Mucosa of stomach (tissue), 1 donor: ENCODE results near the gene APOL5.

Experiments
- H3K27me3 ChIP-seq: one replicate; pipeline ENCODE4 v1.7.0; 2013; ENCODE audit warnings: mild to moderate bottlenecking, low read length; ENCODE audit not compliant: control insufficient read depth, insufficient read depth
- H3K36me3 ChIP-seq: one replicate; pipeline ENCODE4 v1.7.0; 2013; ENCODE audit warnings: low read length; ENCODE audit not compliant: control insufficient read depth, insufficient read depth
- H3K4me1 ChIP-seq: one replicate; pipeline ENCODE4 v1.7.0; 2013; ENCODE audit warnings: mild to moderate bottlenecking, low read length; ENCODE audit not compliant: control insufficient read depth, insufficient read depth
- H3K4me3 ChIP-seq: one replicate; pipeline ENCODE4 v1.7.0; 2013; ENCODE audit warnings: low read length
- H3K9ac ChIP-seq: one replicate; pipeline ENCODE4 v1.7.0; 2013; ENCODE audit warnings: mild to moderate bottlenecking, low read length, moderate library complexity
- H3K9me3 ChIP-seq: one replicate; pipeline ENCODE4 v1.7.0; 2013; ENCODE audit warnings: mild to moderate bottlenecking, low read length, moderate library complexity; ENCODE audit not compliant: control insufficient read depth
- donor health status: Pancreatic carcinoma.

APOL5 gene

DNA sequence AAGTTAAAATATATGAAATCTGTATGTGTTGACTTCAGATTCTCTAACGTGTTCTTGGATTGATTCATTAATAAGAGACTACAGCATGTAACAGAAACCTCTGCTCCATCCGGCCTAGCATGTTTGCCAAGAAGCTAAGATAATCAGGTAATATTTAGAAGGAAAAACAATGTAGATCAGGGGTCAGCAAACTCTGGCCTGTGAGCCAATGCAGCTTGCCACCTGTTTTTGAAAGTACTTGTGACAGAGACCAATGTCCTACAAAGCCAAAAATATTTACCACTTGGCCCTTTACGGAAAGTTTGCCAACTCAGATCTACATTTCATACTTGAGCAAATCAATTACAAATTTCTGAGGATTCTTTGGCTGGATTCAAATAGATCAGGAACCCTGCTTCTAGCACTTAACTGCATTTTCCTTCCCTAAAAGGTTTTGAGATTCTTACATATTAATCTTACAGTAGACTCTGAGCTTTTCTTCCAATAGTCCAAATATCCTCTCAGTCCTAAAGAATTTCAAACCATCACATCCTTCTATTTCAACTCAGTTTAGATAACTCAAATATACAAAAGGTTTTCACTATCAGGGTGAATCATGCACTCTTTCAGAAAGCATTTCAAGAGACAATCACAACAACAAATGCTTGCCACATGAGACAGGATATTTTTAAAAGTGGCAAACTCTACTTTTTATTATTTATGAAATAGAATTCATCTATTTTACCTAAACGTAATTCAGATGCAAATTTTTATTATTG is 29.5 kb downstream of the APOL5 start:
- H3K4me1 ChIP-seq: peaks cover 3% of the 10 kb centered on the region
- no peaks in the 10 kb centered on the region for H3K9me3 ChIP-seq
- H3K36me3 ChIP-seq: peaks cover 4% of the 10 kb centered on the region
- no peaks in the 10 kb centered on the region for H3K27me3 ChIP-seq
- no peak overlapping the region for H3K4me3 ChIP-seq
- no peak overlapping the region for H3K9ac ChIP-seq

DNA sequence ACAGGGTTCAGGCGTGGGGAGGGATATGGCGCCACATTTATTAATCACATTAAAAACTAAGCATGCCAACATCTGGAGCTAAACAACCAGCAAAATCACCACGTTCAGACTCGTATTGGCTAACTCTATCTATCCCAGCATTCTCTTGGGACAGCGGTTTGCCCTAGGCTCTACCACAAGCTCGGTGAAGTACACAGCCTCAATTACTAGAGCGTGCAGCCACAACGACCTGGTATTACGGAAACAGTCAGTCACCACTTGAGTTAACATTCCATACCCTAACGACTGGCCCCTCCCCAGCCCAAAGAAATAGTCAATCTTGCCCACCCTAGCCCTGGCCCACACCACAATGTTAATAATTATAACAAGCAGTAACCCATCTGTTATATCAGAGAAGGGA is 32.1 kb downstream of the APOL5 start:
- Histone ChIP-seq H3K4me3 (no peak overlapping the region), H3K9me3 (no peaks in the 10 kb centered on the region), H3K9ac (no peak overlapping the region), H3K27me3 (no peaks in the 10 kb centered on the region), H3K4me1 (peaks cover 3% of the 10 kb centered on the region), H3K36me3 (peaks cover 4% of the 10 kb centered on the region)

DNA sequence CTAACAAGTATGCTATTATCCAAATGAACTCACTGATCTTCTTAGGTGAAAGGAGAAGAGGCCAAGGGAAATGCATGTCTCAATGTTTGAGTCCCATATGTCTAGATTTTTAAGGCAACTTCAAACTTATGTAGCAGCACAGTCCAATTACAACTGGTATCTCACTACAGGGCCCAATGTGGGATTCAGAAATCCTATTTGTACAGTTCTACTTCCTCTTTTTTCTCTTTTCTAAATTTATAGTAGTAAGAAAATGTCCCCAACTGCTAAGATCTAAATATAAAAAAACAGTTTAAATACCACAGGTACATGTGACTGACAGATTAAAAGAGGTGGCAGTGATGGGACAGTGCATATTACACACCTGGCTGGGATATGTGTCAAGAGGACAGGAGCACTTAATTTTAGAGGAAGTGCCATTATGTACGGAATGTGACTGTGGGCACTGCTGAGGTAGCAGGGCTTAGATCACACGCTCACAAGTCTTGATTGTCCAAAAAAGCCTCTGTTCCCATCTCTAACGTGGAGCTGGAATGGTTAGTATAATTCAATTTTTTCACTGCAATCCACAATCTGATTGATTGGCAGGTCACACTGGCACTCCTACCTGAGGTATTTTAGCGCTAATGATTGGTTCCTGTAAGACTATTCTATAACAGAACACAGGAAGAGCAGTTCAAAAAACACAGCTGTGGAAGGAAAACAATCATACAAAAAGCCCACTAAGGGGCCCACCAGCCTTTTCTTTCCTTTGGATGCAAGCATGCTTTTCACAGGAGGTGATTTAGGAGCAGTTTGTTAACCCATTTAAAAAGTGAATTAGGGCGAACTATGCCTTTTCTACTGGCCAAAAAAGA is 34.6 kb downstream of the APOL5 start:
- Histone ChIP-seq H3K9me3 (no peaks in the 10 kb centered on the region), H3K36me3 (no peaks in the 10 kb centered on the region), H3K27me3 (no peaks in the 10 kb centered on the region), H3K4me1 (peaks cover 3% of the 10 kb centered on the region), H3K9ac (no peak overlapping the region), H3K4me3 (no peak overlapping the region)

DNA sequence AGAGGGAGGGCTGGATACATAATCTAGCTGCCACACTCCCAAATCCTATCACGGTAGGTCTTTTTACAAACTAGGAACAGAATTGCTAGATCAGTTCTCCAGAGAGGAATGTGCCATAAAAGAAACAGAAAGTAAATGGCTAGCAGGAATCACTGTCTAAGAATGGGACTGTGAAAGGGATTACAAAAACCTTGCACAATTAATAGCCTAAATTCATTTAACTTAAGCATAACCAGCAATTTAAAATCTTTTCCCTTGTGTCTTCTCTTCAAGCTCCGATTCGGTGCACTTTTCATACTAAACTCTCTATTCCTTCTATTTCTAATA is 35.2 kb downstream of the APOL5 start:
- H3K4me3 ChIP-seq: no peak overlapping the region
- H3K9ac ChIP-seq: no peak overlapping the region
- no peaks in the 10 kb centered on the region for H3K4me1 ChIP-seq
- H3K36me3 ChIP-seq: no peaks in the 10 kb centered on the region
- H3K9me3 ChIP-seq: no peaks in the 10 kb centered on the region
- no peaks in the 10 kb centered on the region for H3K27me3 ChIP-seq

DNA sequence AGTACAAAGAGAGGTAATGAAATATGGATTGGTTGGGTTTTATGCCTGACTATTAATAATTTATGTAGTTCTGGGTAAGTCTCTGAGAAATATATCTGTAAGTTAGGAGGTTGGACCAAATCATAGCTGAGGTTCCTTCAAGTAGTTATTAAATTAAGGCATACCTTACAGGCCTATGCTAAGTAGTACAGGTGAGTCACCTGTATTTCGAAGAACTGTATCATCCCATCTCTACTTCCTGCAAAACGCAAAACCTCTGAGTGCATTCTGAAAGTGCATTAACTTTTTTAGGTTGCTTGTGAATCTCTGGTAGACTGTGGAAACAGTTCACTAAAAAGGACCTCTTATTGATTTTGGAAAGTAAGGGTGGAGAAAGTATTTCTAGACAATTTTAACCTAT is 37.1 kb downstream of the APOL5 start:
- Histone ChIP-seq H3K27me3 (no peaks in the 10 kb centered on the region), H3K9ac (no peak overlapping the region), H3K9me3 (no peaks in the 10 kb centered on the region), H3K36me3 (no peaks in the 10 kb centered on the region), H3K4me3 (no peak overlapping the region), H3K4me1 (no peaks in the 10 kb centered on the region)

DNA sequence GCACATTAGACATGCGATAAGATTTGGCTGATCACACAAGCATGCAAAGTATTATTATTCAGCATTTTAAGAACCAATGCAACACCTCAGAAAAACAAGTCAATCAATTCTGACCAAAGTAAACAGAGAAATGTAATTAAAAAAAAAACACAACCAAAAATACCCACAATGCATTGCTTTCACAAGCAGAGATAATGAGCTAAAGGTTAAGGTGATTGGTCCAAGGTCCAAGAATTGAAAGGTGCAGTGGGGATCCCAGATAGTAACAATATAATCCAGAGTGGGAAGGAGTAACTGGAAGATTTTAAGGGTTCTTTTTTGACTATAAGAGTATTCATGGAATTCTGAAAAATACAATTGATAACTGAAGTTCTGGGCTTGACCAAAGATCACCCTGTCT is 39.0 kb downstream of the APOL5 start:
- H3K4me1 ChIP-seq: no peaks in the 10 kb centered on the region
- no peak overlapping the region for H3K9ac ChIP-seq
- no peak overlapping the region for H3K4me3 ChIP-seq
- no peaks in the 10 kb centered on the region for H3K9me3 ChIP-seq
- H3K36me3 ChIP-seq: no peaks in the 10 kb centered on the region
- no peaks in the 10 kb centered on the region for H3K27me3 ChIP-seq

DNA sequence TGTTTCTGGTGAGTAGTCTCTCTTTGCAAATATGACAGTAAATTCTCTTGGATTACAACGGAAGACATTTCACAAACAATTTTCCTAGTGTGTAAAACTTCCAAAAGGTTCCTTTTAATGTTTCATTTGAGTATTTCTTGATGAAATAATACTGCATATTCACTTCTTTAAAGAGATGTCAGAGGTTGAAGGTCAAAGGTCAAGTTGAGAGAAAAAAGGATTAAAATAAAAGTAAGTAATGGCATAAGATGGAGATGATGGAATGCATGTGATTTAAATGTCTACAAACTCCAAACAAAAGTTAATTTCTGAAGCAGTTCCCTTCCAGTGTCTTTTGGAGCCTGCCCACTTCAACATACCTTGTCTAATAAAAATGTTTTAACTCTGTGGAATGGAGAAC is 40.7 kb downstream of the APOL5 start:
- Histone ChIP-seq H3K27me3 (no peaks in the 10 kb centered on the region), H3K9ac (no peak overlapping the region), H3K4me3 (no peak overlapping the region), H3K4me1 (no peaks in the 10 kb centered on the region), H3K9me3 (no peaks in the 10 kb centered on the region), H3K36me3 (no peaks in the 10 kb centered on the region)

DNA sequence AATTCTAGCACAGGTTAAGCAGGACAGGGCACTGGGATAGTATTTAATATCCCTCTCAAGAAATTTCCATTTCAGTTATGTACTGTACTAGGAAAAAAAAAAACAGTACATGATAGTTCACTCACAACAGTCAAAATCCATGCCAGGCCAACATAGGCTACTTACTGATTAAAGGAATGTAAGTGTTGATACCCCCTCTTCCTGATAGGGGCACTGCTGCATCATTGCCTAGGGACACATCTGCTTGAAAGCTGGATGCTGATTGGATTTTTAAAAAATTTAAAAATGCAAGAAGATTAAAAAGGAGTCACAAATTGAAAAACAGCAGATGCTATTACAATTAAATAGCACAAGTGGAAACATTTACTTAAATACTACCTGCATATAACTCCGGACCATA is 43.4 kb downstream of the APOL5 start:
- no peak overlapping the region for H3K4me3 ChIP-seq
- H3K9me3 ChIP-seq: no peaks in the 10 kb centered on the region
- H3K4me1 ChIP-seq: no peaks in the 10 kb centered on the region
- no peak overlapping the region for H3K9ac ChIP-seq
- no peaks in the 10 kb centered on the region for H3K36me3 ChIP-seq
- no peaks in the 10 kb centered on the region for H3K27me3 ChIP-seq

DNA sequence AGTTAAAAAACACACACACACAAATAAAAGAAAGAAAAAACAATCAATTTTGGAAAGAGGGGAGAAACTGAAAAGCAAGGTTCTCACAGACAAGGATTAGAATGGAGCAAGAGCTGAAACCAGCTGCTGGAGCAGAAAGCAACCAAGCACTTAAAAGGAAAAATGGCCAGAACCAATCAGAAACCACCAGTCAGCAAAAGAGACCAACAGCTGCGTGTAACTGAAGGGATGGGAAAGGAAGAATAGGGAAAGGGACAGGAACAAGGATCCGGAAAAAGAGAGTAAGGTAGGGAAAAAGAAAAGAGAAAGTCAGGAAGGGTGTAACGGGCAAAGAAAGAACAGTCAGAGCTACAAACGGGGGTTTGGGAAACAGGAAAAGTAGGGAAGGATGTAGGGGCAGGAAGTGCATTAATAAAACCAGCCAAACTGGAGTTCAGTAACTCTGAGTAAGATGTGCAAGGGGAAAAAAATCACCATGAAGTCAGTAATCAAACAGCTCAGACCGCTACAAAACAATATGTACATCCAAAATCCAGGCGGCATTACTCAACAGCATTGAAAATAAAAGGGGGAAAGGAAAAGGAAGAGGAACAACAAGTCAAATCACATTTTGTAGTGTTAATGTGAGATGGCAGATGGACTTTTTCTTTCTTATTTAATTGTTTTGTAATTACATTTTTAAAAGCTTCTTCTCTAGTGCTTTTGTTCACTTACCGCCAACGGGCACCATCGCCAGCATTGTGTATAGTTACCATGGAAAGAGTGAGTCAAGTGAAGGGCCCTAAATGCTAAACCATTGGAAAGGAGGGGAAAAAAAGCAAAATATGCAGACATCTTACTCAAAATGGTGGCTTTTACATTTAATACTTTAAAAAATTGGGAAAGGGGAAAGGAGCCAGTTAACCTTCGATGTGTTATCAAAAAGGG is 49.2 kb downstream of the APOL5 start:
- H3K4me3 ChIP-seq: no peak overlapping the region
- H3K9ac ChIP-seq: no peak overlapping the region
- no peaks in the 10 kb centered on the region for H3K4me1 ChIP-seq

DNA sequence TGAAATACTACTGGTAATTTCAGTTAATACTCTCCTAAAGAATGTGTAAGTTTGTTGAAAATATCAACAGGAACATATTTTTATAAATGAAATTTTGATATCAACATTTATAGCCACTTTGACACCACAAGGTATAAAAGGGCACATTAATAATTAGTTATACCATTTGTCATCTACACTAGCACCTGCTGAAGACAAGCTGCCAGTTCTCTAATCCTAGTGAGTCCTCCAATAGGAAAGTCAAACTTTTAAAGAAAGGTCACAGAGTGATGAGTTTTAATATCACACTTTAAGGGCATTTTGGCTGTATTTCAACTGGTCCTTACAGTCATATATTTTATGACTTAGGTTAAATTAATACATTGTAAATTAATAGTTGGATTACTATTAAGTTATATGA is 52.3 kb downstream of the APOL5 start:
- Histone ChIP-seq H3K36me3 (no peaks in the 10 kb centered on the region), H3K4me1 (no peaks in the 10 kb centered on the region), H3K9ac (no peak overlapping the region), H3K9me3 (no peaks in the 10 kb centered on the region), H3K4me3 (no peak overlapping the region), H3K27me3 (no peaks in the 10 kb centered on the region)

More for the DNA sequence above, 49.2 kb downstream of the APOL5 start:
- no peaks in the 10 kb centered on the region for H3K36me3 ChIP-seq
- no peaks in the 10 kb centered on the region for H3K27me3 ChIP-seq
- H3K9me3 ChIP-seq: no peaks in the 10 kb centered on the region

DNA sequence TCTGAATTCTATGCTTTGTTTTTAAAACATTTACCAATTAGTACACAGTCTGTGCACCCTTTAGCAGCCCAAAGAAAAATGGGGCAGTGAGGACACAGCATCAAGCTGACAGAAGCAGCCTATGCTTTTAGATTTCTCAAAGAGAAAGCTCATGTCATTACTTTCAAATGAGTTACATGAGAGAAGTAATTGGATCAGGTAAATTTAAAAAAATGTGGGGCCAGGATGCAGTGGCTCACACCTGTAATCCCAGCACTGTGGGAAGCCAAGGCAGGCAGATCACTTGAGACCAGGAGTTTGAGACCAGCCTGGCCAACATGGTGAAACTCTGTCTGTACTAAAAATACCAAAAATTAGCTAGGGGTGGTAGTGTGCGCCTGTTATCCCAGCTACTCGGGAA is 57.7 kb downstream of the APOL5 start:
- Histone ChIP-seq H3K9me3 (no peaks in the 10 kb centered on the region), H3K27me3 (no peaks in the 10 kb centered on the region), H3K9ac (no peak overlapping the region), H3K4me3 (no peak overlapping the region), H3K4me1 (no peaks in the 10 kb centered on the region), H3K36me3 (no peaks in the 10 kb centered on the region)
